Measurements from ENCODE around the gene BAX. TPM values are rescaled to one million over a fixed set of nuclear protein-coding genes. Genes with fewer than 3 reads are reported as not detected.

The BAX gene
- total and polyA plus RNA-seq, 2 donors (not counting 1 experiment from before 2014, with no cell fraction given): 95.3 to 109 TPM

GRCh38 chr19:48963371-48964204 is 8.9 kb downstream of the BAX start:
- peak overlapping the region; percentile 100 for H3K4me3 Mint-ChIP-seq
- no peaks in the 10 kb centered on the region for H3K27me3 Mint-ChIP-seq
- 8% methylated on average over 25 of the region's 28 CpGs for WGBS (ENCODE audit: insufficient coverage)
- H3K27ac Mint-ChIP-seq: peak overlapping the region; percentile 85
- H3K4me1 Mint-ChIP-seq: peaks cover 68% of the 10 kb centered on the region
- ChIA-PET POLR2A (interaction anchor here (0.6 to 1.5 kb wide), 7 partner anchors 9 to 344 kb away, joined by 3 to 9 read pairs (median 4); partner anchors contain the start of genes BAX, CA11, GYS1 and RPL18), CTCF (interaction anchor here (0.6 to 1.0 kb wide), 4 partner anchors 10 to 125 kb away, joined by 3 to 4 read pairs (median 3); partner anchors contain the start of genes GYS1 and RUVBL2)
- H3K4me3 ChIP-seq (ENCODE audit: control extremely low read depth in 1 of 5, extremely low read depth in 1 of 5, insufficient read depth in 1 of 5, low read depth in 2 of 5, low read length in 4 of 5): peak overlapping the region; percentile 4 to 90 (median 65)
- H3K27me3 ChIP-seq (replicated peaks in 1 of 4; ENCODE audit: control extremely low read depth in 1 of 4, control insufficient read depth in 3 of 4, insufficient read depth in 4 of 4, low read length in 3 of 4): no peaks in the 10 kb centered on the region
- no peaks in the 10 kb centered on the region for H3K9me3 ChIP-seq (ENCODE audit: control extremely low read depth in 1 of 3, control insufficient read depth in 2 of 3, insufficient read depth in 1 of 3, low read length in 2 of 3)
- H4K20me1 ChIP-seq (ENCODE audit: control insufficient read depth, insufficient read depth, low read length, poor library complexity, severe bottlenecking): peaks cover 22% of the 10 kb centered on the region
- peaks cover 29% of the 10 kb centered on the region for H3K79me2 ChIP-seq (ENCODE audit: control insufficient read depth, insufficient read depth, low read length)
- peak overlapping the region; percentile 73 for H2AFZ ChIP-seq (ENCODE audit: insufficient read depth, low read depth, low read length, poor library complexity, severe bottlenecking)
- H3K9ac ChIP-seq (ENCODE audit: low read length): peak overlapping the region; percentile 61
- peak overlapping the region; percentile 85 to 88 for H3K27ac ChIP-seq (ENCODE audit: low read length in 2 of 2)
- H3K36me3 ChIP-seq (replicated peaks in 1 of 2; ENCODE audit: control extremely low read depth in 1 of 2, control insufficient read depth in 1 of 2, extremely low read depth in 1 of 2, insufficient read depth in 2 of 2, low read length in 1 of 2): peaks cover 0 to 28% of the 10 kb centered on the region in 2 experiments
- ATAC-seq (ENCODE audit: low read depth) (no peak), DNase-seq (peak; percentile 60)
- intact Hi-C loops (cut with micrococcal nuclease): loop anchor here (2.0 kb wide), 1 partner anchor 63 kb away; the partner anchor contains the start of gene NUCB1
- H3K9me3 Mint-ChIP-seq (ENCODE audit: insufficient read depth): no peaks in the 10 kb centered on the region
- peaks cover 41 to 57% of the 10 kb centered on the region in 2 donors for H3K4me1 ChIP-seq (ENCODE audit: control insufficient read depth in 2 of 2, insufficient read depth in 2 of 2, low read length in 2 of 2)
- no peak for TF ChIP-seq EZH2 (IDR thresholded peaks at IDR 0.05; ENCODE audit: borderline replicate concordance, insufficient read depth, low read depth, low read length, poor library complexity, severe bottlenecking)
- TF ChIP-seq CTCF (IDR thresholded peaks at IDR 0.05): no peak
- peak overlapping the region; percentile 75 for H3K4me2 ChIP-seq (replicated peaks; ENCODE audit: low read depth, low read length, poor library complexity, severe bottlenecking)
